GM21360 (cell line): ENCODE measurements around the gene SCO2.
A peak's percentile ranks its signal among the peaks of the same experiment; 100 is the strongest.

Experiments used
- ATAC-seq: cut with Tn5 transposase; IDR thresholded peaks from one replicate; pipeline ENCODE4 v1.9.1; 2021; ENCODE audit warnings: mild to moderate bottlenecking, moderate library complexity; ENCODE audit not compliant: unreplicated experiment

SCO2 gene, protein sequence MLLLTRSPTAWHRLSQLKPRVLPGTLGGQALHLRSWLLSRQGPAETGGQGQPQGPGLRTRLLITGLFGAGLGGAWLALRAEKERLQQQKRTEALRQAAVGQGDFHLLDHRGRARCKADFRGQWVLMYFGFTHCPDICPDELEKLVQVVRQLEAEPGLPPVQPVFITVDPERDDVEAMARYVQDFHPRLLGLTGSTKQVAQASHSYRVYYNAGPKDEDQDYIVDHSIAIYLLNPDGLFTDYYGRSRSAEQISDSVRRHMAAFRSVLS

DNA sequence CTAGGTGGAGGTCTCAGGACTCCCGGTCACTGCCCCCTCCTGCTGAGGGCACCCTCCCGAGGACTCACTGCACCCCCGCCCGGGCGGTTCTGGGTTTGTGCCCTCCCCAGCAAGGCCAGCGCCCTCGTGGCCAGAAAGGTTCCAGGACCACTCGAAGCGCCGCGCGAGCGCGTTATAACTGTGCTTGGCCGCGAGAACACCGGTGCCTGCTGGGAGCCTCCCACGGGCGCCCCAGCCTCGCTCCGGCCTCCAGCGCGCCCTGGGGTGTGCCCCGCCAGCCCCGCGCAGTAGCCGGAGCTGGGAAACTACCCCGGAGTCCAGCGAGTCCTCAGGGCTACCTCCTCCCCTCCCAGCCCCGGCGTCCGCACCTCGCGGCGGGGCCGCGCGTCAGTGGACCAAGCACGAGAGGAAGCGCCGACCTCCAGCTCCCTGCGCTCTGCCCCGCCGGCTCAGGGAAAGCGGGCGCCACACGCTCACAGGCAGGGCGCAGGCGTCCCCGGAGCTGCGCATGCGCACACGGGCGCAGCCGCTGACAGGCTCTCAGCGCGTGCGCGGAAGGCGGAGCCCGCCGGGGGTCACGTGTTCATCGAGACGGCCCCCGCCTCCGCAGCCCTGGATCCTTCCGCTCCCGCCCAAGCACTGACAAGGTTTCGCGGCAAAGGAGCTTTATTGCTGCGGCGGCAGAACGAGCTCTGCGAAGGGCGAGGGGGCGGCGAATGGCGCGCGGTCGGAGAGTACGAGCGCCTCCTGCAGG lies at the start of gene SCO2:
TSS of gene SCO2 (minus strand) at position 495 of the 754 bp plus-strand sequence. CDS start 1,187 bp downstream, outside the sequence.
- ATAC-seq = peak; percentile 35

DNA sequence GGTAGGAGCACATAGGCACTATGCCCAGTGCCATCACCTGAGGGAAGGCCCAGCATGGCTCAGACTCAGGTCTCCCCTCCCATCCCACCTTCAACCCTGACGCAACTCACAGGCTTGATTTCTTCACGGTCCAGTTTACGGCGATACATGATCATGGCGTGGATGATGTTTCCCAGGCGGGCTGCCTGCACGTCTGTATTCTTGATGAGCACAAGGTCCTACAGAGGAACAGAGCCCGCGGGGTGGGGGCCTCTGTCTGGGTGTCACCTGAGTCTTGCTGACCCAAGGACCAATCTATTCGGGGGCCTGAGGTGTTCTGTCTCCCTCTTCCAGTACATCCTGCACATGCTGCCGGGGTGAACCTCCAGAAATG lies 49.0 kb upstream of the SCO2 start:
- no peak for ATAC-seq

DNA sequence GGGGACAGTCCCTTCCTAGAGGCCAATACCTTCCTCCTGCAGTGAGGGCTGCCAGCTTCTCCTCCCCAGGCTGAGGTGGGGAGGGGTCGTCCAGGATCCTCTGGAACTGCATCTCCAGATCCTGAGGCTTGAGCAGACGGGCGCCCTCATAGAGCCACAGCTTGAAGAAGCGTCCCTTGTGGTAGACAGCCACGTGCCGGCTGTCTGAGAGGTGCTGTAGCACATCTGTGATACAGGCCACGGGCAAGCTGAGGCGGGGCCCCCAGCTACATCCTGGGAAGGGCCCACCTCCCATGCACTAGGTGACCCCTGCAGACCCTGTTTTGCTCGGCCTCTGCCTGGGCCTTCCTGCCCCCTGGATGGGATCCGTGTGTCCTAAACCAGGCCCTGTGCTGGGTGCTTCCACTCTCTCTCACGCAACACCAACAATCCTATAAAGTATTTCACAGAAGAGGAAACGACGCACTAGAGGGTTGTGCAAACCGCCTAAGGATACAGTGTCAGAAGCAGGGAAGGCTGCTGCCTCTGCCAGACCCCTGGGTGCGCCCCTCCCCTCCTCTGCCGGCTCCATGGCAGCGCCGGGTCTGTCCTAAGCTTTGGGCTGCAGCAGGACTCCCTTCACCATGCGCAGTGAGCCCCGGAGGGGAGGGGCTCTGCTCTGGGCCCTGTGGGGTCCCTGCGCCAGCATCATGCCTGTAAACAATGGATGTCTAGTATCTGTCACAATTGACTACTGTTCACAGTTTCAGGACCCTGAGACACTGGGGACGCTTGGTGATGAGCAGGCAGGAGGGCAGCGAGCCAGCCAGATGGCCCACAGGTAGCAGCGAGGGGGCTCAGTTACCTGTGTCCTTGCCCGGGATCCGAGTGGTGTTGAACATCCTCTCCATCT lies 48.3 kb upstream of the SCO2 start:
- ATAC-seq = no peak

DNA sequence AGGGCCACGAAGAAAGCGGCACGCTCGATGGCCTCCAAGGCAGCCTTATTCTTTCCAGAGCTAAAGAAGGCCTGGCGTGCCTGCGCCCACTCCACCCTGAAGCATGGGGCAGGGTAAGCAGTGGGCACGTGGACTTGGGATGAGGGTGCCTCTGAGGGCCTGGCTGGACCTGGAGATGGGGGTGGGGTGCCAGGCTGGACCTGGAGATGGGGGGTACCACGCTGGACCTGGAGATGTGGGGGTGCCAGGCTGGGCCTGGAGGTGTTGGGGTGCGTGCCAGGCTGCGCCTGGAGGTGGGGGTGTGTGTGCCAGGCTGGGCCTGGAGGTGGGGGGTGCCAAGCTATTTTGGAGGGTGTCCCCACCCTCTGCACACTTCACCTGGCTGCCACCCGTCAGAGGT lies 47.6 kb upstream of the SCO2 start:
- no peak for ATAC-seq

DNA sequence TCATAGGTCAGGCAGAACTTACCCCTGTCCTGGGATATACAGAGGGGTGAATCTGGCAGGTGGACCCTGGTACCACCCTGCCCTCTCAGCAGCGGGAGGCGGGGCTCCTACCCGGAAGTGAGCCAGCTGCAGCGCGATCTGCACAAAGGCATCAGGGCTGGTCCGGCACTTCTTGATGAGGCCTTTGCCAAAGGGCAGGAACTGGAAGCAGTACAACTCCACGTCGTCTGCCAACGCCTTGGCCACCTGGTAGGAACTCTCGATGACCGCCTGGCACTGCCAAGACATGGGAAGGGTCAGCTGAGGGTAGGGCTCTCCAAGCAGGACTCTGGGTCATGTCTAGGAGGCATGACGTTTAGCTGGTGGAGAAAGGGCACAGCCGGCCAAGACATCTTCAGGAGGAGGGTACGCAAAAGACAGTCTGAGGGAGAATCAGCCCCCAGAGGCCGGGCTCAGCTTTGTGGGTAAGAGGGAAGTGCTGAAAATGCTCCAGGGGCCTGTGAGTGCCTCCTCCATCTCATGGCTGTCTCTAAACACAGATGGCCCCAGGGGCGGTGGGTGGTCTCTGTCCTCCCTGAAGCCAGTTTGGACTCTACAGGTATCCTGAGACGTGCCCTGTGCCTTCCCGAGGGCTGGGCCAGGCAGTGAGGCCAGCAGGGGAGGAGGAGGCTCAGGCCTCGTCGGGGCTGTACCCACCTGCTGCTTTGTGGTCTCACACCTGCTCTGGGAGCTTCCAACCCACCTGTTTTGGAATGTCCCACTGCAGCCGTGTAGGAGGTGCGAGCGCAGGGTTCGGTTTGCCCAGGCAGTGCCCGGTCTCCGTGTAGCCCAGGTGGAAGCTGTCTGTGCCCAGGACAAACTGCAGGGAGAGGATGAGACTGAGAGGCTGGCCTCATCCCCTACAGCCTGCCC lies 46.1 kb upstream of the SCO2 start:
- no peak for ATAC-seq

DNA sequence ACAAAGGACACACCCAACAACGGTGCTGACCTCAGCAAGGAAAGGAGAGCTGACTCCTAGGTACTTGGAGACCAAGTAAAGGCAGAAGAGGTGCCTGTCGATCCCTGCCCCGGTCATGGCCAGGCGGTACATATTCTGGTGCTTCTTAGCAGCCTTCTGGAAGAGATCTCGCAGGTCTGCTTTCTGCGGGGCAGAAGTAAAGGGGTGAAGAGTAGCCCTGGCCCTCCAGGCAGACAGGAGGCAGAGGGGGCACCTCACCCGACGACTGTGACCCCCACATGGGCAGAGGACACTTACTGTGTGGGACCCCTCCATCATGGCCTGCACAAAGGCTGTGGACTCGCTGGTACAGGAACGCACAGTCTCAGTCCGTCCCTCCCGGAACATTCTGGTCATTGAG lies 45.5 kb upstream of the SCO2 start:
- ATAC-seq = no peak

DNA sequence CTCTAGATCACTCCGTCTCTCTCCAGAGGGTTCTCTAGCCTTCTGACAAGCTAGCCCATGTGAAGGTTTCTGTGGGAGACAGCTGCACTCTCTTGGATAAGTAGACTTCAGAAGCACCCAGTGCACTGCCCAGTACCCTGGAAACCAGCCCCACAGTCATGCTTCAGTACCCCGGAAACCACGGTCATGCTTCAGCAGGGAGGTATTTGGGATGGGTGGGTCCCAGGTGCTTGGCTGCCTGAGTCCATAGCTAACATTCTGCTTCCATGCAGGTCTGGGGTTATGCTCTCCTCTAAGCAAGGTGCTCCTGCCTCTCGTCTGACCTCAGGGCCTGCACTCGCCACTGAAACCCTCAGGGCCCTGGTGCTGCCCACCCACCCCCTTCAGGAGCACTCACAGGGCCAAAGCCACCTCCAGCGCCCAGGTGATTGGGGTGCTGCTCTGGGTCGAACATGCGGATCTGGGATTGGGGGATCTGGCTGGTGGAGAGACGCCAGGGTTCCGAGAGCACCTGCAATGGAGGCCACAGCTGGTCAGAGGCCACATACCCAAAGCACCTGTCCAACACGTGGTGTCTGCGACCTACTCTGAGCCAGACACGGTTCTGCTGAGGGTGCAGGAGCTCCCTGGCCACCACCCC lies 44.6 kb upstream of the SCO2 start:
- no peak for ATAC-seq

DNA sequence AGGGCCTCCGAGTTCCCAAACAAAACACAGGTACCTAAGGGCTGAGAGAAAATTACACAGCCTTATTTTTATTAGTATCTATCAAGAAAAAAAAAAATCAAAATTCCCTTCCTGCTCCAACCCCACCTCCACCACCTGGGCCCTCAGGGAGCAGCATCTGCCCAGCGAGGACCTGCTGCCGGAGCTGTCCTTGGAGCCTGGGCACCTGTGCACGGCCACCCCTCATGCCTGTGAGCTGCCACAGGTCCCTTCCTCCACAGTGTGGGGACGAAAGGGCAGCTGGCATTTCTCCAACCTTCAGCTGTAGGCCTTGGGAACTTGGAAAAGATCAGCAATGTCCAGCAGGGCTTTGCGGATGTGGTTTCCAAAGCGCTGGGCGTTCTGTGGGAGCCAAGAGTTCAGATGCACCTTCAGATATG lies 43.7 kb upstream of the SCO2 start:
- no peak for ATAC-seq

DNA sequence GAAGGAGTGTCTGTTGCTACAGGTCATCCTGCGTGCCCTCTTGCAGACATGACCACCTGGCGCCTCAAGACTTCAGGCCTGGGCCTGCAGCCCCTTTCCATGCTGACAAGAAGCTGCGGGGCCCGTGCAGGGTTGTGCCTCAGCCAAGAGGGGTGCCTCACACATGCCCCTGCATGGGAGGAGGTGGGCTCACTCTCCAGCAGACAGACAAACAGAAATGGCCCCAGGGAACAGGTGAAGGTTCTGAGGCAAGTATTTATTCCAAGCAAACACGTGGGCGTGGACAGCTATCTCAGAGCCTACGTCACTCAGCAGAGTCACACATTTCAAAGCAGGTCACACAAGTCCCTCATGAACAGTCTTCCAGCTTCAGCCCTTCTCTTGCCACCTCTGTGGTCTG lies 43.2 kb upstream of the SCO2 start:
- no peak for ATAC-seq

DNA sequence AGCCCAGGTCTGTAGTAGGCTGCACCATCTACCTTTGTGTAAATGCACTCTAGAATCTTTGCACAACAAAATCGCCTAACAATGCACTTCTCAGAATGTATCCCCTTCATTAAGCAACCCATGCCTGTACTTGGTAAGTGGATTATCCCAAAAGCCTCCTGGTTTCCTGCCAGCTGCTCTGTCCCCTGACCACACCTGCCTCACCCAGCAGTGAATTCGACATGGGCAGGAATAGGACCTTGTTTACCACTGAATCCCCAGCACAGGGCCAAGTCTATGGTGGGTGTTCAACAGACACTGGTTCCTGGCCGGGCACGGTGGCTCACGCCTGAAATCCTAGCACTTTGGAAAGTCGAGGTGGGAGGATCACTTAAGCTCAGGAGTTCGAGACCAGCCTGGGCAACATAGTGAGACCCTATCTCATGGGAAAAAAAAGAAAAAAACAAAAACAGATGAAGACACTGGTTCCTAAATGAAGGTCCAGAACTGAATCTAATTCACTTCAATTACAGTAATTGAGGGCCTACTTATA lies 42.4 kb upstream of the SCO2 start:
- ATAC-seq = no peak

DNA sequence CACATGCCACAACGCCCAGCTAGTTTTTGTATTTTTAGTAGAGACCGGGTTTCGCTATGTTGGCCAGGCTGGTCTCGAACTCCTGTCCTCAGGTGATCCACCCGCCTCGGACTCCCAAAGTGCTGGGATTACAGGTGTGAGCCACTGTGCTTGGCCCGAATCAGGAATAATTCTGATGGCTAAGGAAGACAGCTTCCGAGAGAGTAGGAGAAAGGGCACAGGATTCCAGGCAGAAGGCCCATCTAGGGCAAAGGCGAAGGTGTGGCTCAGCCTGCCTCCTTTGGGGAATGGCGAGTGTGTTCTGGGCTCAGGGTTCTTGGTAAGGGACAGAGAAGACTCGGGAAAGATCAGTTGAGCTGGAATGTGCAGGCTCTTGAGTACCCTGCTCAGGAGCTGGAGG lies 38.9 kb upstream of the SCO2 start:
- ATAC-seq = no peak

DNA sequence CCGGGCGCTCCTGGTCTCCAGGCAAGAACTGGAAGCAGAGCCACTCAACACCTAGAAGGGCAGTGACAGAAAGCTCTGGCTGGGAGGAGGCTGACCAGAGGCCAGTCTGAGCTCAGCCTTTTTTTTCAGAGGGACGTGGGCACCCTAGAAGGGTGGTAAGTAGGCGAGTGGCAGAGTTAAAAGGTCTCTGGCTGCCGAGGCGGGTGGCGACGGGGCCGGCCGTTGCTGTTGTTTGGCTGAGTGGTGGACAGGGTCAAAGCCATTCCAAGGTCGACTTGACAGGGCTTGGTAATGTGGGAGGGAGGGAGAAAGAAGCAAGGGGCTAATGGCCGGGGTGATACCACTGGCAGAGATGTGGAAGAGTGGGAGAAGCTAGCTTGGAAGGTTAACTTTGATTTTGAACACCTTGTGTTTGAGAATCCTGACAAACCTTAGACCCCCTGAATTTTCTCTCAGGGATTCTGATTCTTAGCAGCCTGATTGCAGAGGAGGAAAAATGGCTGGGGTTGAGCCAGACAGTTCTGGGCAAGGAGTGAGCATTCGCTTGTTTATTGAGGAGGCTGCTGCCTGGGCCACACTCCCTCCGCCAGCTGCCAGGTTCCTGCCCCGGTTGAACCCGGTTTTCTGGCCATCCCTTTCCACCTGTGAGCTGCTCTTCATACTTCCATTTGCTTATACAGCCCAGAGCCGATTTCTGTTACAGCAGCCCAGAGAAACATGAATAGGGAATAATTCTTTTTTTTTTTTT lies 38.2 kb upstream of the SCO2 start:
- ATAC-seq = no peak

DNA sequence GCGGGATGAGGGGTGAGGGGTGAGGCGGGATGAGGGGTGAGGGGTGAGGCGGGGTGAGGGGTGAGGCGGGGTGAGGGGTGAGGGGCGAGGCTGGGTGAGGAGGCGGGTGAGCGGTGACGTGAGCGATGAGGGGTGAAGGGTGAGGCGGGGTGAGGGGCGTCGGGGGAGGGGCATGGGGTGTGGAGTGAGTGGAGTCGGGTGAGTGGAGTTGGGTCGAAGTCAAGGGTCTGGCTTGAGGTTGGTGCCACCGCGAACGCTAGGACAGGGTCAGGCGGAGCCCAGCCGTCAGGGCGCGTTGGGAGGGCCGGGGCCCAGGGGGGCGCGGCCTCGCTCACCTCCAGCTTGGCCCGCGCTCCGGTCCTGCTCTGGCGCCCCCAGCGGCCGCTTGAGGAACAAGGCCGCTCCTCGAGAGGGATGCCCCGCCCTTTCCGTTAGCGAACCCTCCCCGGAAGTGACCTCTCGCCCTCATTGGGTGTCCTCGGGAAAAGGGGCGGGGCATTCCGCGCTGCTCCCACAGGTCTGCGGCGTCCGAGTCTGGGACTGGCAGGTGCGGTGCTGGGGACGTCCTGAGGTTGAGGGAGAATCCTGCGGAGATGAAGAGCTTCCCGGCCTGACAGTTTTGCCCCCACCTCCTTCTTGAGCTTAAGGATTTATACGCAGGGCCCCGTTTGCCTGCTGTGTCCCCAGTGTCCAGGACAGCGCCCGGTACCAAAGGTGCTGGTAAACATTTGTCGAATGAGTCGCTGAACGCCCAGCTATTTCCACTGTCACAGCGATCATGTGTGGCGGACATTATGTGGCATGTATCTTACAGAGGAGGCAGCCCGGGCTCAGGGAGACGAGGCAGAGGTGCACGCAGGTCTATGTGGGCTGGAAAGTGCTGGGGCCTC lies 37.4 kb upstream of the SCO2 start, which contains the start of gene SYCE3:
TSS of gene SYCE3 (minus strand) at position 397 of the 890 bp plus-strand sequence. CDS start 6,514 bp downstream, outside the sequence.
- ATAC-seq = peak; percentile 90

DNA sequence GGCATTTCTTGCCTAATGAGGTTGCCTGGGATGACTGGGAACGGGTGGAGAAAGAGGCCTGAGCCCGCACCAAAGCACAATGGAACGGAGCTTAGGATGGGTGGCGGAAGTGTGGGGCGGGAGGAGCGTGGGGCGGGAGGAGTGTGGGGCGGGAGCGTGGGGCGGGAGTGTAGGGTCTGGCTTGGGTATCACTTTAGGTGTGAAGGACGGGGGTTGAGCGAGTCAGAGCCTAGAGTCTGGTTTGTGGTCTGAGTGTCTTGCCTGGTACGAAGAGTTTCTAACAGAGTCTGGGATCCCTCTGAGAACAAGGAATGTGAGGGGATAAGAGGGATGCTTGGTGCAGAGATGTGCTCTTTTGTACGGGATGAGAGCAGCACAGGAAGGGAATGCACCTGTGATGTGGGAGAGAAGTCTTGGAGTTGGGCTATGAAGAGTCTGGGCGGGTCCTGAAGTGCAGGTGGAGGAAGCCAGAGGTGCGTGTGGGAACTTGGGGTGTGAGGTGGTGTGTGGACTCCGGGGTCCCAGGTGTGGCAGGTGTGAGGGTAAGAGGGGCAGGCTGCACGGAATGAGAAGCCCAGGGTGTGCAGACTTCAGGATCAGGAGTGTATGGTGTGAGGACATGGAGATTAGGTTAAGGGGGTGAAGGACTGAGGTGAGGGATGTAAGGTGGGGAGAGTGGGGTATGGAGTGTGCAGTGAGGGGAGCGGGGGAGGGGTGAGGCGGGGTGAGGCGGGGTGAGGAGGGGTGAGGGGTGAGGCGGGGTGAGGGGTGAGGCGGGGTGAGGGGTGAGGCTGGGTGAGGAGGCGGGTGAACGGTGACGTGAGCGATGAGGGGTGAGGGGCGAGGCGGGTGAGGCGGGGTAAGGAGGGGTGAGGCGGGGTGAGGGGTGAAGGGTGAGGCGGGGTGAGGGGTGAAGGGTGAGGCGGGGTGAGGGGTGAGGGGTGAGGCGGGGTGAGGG lies 36.3 kb upstream of the SCO2 start:
- ATAC-seq = no peak

DNA sequence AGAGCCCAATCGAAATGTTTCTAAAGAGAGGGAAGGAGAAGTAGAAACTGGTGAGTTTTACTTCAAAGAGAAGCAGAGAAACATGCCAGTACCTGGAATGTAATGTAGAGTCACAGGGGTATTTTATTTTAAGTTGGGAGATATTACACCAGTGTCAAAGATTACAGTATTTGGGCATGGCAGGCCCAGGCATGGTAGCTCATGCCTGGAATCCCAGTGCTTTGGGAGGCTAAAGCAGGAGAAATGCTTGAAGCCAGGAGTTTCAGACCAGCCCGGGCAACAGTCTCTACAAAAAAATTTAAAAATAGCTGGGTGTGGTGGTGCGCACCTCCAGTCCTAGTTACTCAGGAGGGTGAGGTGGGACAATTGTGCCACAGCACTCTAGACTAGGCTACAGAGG lies 34.6 kb upstream of the SCO2 start:
- no peak for ATAC-seq

DNA sequence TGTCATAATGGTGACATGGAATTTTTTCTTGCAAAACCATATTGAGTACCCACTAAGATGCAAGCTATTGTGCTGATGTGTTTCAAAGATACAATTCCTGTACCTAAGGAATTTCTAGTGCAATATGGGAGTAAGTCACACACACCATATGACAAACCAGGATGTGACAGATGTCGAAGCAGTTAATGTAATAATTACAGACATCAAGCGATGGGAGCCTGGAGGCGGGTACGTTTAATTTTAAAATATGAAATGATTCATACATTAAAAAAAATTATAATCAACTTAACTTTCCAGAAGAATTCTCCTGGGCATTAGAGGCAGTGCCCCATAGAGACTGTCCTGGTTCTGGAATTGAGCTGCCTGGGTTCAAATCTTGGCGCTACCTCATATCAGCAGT lies 31.3 kb upstream of the SCO2 start:
- no peak for ATAC-seq

DNA sequence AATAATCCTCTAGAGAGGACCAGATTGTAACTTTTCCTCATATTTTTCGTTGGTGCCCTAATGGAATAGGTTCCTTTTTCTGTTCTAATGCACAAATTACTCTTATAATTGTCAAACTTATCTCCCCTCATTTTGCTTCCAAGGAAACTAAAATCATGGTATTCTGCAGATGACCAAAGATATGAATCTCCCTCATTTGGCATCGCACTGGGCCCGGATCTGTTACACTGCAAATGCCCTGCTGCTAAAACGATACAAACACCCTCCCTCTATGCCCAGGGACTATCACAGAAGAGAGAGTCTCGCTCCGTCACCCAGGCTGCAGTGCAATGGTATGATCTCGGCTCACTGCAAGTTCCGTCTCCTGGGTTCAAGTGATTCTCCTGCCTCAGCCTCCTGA lies 27.9 kb upstream of the SCO2 start:
- ATAC-seq = no peak
